HG02943 (cell line): ENCODE measurements around the gene KIAA0825.
"Not testable (repeated sequence)": the region's sequence is repeated elsewhere in the genome, so short reads cannot be mapped to it uniquely, and the experiment has no call there.

Experiments used
- ATAC-seq: cut with Tn5 transposase; IDR thresholded peaks from one replicate; pipeline ENCODE4 v1.9.1; 2021; ENCODE audit warnings: mild to moderate bottlenecking, low read depth, moderate library complexity; ENCODE audit not compliant: unreplicated experiment

KIAA0825 gene

DNA sequence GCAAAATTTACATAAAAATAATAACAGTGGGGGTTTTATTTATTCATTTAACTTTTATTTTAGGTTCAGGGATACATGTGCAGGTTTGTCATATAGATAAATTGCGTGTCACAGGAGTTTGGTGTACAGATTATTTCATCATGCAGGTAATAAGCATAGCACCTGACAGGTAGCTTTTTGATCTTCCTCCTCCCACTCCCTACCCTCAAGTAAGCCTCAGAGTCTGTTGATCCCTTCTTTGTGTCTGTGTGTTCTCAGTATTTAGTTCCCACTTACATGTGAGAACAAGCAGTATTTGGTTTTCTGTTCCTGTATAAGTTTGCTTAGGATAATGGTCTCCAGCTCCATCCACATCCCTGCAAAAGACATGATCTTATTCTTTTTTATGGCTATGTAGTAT is 240.3 kb downstream of the KIAA0825 start:
- ATAC-seq: no peak

GRCh38 chr5:94376672-94377345 is 241.6 kb downstream of the KIAA0825 start:
- no peak for ATAC-seq

DNA sequence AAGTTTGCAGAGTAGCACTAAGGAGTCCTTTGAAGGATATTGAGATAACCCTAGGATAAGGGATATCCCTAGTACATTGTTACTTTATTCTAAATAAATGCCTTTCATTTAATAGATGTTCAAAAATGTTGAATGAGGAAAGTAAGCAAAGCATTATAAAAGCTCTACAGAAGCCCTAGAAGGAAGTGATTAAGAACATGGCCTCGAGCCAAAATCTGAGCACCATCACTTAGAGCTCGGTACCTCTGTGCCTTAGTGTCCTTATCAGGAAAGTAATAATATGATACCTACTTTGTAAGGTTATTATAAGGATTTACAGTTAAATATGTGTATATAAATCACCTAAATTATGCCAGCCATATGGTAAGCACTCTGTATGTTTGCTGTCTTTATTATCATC is 242.6 kb downstream of the KIAA0825 start:
- no peak for ATAC-seq

- ATAC-seq: no peak
Measured at GRCh38 chr5:94374336-94374735, 244.1 kb downstream of the KIAA0825 start.

DNA sequence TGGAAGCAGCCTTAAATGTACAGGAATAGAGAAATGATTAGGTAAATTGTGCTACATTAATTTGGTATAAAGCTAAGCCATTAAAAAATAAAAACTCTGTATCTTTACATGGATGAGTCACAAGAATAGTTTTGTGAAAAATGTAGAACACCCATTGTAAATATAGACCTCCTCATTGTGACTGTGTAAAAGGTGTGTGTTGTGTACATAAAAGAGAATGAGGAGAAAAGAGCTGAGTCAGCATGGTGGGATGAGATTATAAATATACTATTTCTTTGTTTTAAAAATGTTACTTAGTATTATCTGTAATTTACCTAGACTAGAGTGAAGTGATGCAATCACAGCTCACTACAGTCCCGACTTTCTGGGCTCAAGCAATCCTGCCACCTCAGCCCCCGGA is 250.5 kb downstream of the KIAA0825 start:
- ATAC-seq: no peak

DNA sequence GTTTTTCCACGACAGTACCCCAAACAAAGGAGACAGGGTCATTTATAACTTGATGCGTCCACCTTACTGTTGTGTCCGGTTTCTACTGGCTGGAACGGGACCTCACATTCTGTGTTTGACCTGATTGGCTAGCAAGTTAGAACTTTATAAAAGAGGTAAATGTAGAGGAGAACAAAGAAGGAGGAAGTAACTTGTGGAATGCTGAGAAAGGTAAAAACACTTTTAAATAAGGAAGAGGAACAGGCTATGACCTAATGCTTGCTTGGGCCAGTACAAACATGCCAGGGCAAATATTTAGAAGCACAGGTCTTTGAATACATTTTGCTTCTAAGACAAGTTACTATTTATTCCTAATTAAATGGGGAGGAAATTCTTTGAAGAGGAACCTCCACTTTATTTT is 251.6 kb downstream of the KIAA0825 start:
- no peak for ATAC-seq

DNA sequence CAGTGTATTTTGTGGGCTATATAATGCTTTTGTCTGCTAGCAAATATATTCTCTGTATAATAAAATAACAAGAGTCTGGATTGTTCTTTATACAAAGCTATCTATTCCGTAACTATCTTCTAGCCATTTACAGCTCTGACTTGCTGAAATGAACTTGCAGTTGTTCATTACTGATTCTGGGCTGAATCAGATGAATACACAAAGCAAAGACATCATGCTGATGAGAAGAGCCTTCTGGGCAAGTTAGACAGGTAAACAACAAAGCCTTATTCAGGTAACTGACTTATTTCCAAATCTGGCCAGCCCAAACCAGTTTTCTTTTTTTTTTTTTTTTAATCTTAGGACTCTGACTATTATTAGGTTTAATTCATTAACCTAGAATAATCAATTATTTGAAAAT is 255.5 kb downstream of the KIAA0825 start:
- ATAC-seq: no peak

DNA sequence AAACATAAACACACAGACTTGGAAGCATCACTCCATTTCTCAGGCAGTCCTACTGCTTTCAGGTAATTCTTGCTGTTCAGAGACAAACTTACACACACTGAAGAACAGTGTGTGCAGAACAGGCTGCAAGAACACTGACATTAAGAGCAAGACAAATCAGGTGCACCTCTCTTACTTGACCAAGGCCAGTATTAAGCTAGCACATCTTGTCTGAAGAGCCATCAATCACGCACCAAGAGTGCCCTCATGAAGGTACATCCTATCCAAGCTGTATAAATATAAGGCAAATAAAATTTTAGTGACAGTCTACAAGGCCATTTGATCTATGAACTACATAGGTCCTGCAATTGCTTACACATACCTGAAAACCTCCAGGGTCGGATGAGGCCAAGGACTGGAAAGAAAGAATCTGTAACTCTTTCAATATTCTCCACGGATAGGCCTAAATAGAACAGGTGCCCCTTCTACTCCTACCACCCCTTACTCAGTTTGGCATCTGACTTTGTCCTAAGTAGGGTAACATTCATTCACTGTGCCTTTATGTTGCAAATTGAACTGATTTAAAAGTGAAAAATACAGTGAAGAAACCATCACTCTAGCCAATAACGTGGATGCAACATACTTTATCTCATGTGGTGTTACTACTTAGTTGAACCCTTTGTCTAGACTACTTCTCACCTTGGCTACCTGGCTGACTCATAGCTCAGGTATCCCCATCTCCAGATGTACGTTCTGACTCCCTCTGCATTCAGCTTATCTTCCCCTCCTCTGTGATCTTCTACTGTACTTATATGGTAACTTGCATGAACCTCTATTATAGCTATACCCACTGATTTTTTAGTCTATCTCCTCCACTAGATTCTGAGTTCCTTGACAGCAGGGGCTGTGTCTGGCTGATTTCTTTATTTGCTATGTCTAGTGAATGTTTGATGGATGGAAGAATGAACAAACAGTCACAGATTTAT is 256.3 kb downstream of the KIAA0825 start:
- ATAC-seq: no peak

DNA sequence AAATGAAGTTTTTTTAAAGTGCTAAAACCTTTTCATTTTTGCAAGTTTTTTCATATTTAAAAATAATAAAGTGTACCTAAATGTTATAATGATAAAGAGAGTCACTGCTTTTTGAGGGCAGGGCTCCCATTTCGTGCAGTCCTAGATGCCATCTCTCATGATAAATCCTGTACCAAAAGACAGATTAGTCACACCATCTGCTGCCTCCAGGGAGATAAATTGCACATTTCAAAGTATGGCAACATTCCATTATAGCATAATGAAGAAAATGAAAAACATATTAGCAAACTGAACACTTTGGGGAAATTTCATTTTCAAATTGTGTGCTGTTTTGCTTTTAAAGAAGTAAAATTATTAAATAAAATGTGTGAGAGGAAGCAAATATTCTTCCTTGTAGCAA is 257.2 kb downstream of the KIAA0825 start:
- no peak for ATAC-seq

DNA sequence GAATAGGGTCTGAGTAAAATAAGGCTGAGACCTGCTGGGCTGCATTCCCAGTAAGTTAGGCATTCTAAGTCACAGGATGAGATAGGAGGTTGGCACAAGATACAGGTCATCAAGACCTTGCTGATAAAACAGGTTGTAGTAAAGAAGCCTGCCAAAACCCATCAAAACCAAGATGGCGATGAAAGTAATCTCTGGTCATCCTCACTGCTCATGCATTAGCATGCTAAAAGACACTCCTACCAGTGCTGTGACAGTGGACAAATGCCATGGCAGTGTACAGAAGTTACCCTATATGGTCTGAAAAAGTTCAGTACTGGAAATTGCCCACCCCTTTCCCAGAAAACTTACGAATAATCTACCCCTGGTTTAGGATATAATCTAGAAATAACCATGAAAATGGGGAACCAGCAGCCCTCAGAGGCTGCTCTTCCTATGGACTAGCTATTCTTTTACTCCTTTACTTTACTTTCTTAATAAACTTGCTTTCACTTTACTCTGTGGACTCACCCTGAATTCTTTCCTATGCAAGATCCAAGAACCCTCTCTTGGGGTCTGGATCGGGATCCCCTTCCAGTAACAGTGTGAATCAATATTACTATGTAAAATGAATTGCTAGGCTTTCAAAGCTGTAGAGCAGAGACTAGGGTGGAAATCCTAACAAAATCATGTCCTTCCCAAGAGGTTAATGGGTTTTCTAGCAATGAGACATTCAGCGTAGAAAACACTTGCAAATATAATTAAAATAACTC is 257.8 kb downstream of the KIAA0825 start:
- ATAC-seq: no peak

DNA sequence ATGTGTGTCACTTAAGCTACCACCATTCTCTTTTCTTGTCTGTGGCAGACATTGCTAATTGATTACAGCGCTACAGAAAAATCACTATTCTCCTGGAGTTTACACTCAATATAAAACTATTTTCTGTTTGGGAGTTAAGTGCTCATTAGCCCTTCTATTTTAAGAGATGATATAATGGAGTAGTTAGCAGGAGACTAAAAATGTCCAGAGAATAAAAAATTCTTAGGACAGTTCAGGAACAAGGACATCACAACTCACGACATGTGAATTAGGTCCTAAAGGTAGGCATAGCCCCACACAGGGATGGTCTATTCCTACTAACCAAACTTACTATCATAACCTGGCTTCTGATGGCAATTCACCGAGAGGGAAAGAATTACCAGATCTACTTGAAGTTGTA is 258.5 kb downstream of the KIAA0825 start:
- no peak for ATAC-seq

DNA sequence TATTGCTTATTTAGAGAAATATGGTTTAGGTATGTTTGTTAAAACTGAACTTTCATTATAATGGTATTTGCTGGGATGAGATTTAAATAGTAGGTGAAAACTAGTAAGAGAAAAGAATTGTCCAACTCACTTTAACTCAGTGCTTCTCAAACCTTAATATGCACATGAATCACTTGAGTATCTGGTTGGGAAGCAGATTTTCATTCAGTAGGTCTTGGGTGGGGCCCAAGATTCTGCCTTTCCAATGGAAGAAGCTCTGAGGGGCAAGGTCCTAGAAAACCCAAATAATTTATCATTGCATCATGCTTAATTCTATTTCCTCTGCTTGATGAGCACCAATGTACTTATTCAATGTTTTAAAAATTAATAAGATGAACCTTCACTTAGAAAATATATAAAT is 262.6 kb downstream of the KIAA0825 start:
- ATAC-seq: no peak

DNA sequence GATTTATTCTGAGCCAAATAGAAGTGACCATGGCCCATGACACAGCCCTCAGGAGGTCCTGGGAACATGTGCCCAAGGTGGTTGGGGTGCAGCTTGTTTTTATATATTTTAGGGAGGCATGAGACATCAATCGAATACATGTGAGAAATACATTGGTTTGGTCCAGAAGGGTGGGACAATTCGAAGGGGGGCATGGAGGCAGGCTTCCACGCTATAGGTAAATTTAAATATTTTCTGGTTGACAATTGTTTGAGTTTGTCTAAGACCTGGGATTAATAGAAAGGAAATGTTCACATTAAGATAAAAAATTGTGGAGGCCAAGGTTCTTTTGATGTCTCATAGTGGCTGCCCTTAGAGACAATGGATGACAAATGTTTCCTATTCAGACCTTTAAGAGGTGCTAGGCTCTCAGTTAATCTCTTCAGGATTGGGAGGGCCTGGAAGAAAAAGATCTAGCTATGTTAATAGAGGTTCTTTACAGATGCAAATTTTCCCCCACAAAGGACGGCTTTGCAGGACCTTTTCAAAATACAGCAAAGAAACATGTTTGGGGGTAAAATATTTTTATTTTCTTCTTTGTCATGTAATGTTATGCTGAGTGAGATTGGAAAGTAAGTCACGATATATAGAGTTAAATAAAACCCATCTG is 263.4 kb downstream of the KIAA0825 start:
- ATAC-seq: not testable (repeated sequence)

DNA sequence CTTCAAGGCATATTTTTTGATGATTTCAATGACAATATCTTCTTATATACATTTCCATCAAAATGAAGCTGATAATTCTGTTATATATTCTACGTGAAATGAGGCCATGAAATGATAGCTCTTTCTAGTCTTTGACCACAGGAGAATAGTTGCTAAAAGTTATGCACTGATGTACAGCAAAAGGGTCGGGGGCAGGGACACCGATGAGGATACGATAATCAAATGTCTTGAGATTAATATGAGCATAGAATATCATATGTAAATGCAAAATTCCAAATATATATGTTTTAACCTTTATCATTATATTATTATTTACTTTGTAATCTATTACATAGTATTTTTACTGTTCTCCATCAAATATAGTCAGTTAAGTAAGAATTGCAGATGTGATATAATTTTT is 264.8 kb downstream of the KIAA0825 start:
- ATAC-seq: no peak

DNA sequence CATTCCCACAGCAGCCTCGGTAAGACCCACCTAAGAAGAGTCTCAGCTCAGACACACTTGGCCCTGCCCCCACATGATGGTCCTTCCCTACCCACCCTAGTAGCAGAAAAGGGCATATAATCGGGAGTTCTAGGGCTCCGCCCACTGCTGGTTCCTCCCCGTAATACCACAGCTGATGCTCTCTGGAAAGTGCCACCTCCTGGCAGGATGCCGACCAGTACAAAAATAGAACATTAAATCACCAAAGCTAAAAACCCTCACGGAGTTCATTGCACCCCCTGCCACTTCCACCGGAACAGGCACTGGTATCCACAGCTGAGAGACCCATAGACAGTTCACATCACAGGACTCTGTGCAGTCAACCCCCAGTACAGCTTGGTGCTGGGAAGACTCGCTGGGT is 271.3 kb downstream of the KIAA0825 start:
- no peak for ATAC-seq

DNA sequence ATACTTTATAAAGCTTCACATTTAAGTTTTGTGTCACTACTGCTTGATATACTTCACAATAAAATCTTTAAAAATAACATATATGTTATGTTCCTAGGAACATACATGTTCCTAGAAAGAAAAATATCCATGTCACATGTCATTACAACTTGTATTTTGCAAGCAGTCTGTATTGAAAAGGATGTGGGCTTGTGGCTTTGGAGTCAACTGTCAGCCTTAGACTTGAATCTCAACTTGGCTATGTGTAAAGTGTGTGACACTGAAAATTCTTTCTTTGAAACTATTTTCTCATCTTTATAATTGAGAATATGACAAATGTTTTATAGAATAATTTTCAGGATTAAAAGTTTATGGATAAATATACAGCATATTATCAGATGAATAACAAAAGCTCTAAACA is 273.1 kb downstream of the KIAA0825 start:
- no peak for ATAC-seq

- no peak for ATAC-seq
Measured at GRCh38 chr5:94337617-94338016, 280.8 kb downstream of the KIAA0825 start.

DNA sequence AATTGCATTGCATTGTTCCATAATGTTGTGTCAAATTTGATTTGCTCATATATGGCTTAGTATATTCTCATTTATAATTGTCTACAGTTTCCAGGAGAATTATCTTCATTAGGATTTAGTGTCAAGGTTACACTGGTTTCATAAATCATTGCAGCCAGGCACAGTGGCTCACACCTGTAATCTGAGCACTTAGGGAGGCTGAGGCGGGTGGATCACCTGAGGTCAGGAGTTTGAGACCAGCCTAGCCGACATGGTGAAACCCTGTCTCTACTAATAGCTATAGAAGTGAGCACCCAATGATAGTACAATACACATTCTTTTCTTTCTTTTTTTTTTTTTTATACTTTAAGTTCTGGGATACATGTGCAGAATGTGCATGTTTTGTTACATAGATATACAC is 282.5 kb downstream of the KIAA0825 start:
- no peak for ATAC-seq

GRCh38 chr5:94329115-94329514 is 289.3 kb downstream of the KIAA0825 start:
- ATAC-seq: no peak

DNA sequence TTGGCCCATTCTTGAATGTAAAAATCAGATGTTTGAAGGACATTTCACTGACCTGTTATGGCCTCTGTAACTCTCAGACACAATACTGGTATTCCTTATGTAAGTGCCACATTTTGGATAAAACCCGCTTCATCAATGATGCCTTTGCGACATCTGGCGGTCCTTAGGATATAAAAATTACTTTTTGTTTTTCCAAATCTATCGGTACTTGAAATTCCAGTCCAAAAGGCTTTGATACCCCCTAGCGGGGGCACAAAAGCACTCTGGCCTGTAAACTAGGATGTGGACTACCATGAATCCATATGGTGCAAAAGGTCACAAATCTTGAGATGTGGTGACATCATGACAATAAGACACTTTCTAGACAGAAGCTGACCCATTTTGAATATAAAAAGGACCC is 291.8 kb downstream of the KIAA0825 start:
- ATAC-seq: no peak
